ENCODE data around the gene GCH1. TPM values are rescaled to one million over a fixed set of nuclear protein-coding genes. Genes with fewer than 3 reads are reported as not detected.

GCH1 gene
- polyA plus RNA-seq, 1 donor from 2014 or later, result 4.9 TPM

DNA sequence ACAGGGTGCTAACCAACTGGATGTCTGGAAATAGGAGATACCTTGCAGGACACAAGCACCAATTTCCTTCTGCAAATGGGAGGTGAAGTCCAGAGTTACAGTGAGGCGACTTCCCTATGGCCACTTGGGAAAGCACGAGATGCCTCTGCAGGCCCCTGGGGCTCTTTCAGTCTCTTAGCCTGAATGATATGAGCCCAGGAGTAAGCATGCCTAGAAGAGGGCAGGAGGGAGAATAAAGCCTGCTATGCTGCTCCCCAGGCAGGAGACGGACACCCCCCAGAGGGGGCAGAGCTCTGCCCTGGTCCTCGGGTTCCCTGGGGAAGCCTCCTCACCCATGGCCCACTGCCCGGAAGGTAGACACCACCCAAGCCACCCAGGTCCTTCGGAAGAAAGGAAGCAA, 105.1 kb downstream of the GCH1 start:
- H3K9me2 ChIP-seq (ENCODE audit: insufficient read depth, low read length), result no peaks in the 10 kb centered on the region
- H3K4me3 ChIP-seq (ENCODE audit: low read length), result no peak overlapping the region
- H3K27me3 ChIP-seq (ENCODE audit: insufficient read depth, low read depth, low read length), result no peaks in the 10 kb centered on the region
- no peak overlapping the region for H3K4me2 ChIP-seq (ENCODE audit: low read length)
- H3K9ac ChIP-seq (ENCODE audit: low read length), result no peak overlapping the region
- peaks cover 5% of the 10 kb centered on the region for H3K9me3 ChIP-seq (ENCODE audit: low read length)
- no peaks in the 10 kb centered on the region for H3F3A ChIP-seq (ENCODE audit: insufficient read depth, low read length, poor library complexity, severe bottlenecking)
- H4K20me1 ChIP-seq (ENCODE audit: insufficient read depth), result no peaks in the 10 kb centered on the region
- no peak overlapping the region for H2AFZ ChIP-seq (ENCODE audit: low read depth, low read length)
- H3K79me2 ChIP-seq (replicated peaks; ENCODE audit: insufficient read depth, low read length), result no peaks in the 10 kb centered on the region
- no peak overlapping the region for H3K27ac ChIP-seq (ENCODE audit: low read length)
- no peaks in the 10 kb centered on the region for H3K36me3 ChIP-seq (ENCODE audit: insufficient read depth, low read length)
- no peak for TF ChIP-seq TAF1 (IDR thresholded peaks at IDR 0.05; ENCODE audit: low read depth)

DNA sequence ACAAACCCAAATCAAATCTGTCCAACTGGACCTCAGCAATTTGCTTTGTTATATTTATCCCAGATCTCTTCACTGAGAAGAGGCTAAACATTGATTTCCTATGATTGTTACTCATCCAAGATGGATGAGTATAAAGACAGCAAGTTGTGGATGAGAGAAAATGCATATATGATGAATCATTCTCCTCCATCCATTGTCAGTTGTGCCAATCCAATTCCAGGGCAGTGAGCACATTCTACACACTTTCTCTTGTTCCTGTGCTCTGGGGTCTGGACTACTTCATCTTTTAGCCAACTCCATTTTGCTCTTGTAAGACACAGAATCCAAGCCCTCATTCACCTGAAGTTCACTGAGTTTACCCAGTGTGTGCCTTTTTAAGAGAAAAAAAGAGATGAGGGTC, 105.7 kb downstream of the GCH1 start:
- no peak for TF ChIP-seq RAD21 (conservative IDR thresholded peaks at IDR 0.05)
- Histone ChIP-seq H3K36me3 (ENCODE audit: insufficient read depth, low read length) (no peaks in the 10 kb centered on the region), H3K9me2 (ENCODE audit: insufficient read depth, low read length) (no peaks in the 10 kb centered on the region), H2AFZ (ENCODE audit: low read depth, low read length) (no peak overlapping the region), H3F3A (ENCODE audit: insufficient read depth, low read length, poor library complexity, severe bottlenecking) (no peaks in the 10 kb centered on the region), H3K27ac (ENCODE audit: low read length) (no peak overlapping the region), H3K27me3 (ENCODE audit: insufficient read depth, low read depth, low read length) (no peaks in the 10 kb centered on the region), H4K20me1 (ENCODE audit: insufficient read depth) (no peaks in the 10 kb centered on the region), H3K4me3 (ENCODE audit: low read length) (no peak overlapping the region), H3K9me3 (ENCODE audit: low read length) (peaks cover 5% of the 10 kb centered on the region), H3K4me2 (ENCODE audit: low read length) (no peak overlapping the region), H3K9ac (ENCODE audit: low read length) (no peak overlapping the region), H3K79me2 (replicated peaks; ENCODE audit: insufficient read depth, low read length) (no peaks in the 10 kb centered on the region)

DNA sequence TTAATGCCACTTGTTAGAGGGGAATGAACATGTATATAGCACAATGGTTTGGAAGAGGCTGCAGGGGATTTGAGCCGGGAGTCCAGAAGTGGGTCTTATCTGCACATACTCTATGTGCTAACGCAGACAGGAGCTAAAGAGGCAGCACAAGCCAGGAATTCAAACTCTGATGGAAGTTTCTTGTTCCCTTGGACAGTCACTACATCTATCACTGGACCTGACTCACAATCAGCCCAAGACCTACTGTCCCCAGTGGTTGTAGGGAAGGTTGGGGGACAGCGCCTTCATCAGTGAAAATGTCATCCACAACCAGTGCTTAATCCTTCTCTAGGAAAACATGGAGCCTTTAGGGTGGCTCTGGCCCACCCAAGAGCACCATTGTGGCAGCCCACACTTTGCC, 107.8 kb downstream of the GCH1 start:
- Histone ChIP-seq H3K36me3 (ENCODE audit: insufficient read depth, low read length) (no peaks in the 10 kb centered on the region), H3K9me2 (ENCODE audit: insufficient read depth, low read length) (no peaks in the 10 kb centered on the region), H3K9me3 (ENCODE audit: low read length) (peaks cover 5% of the 10 kb centered on the region), H3K27me3 (ENCODE audit: insufficient read depth, low read depth, low read length) (no peaks in the 10 kb centered on the region), H2AFZ (ENCODE audit: low read depth, low read length) (no peak overlapping the region), H3K9ac (ENCODE audit: low read length) (no peak overlapping the region), H3K27ac (ENCODE audit: low read length) (no peak overlapping the region), H3K4me3 (ENCODE audit: low read length) (no peak overlapping the region), H3K79me2 (replicated peaks; ENCODE audit: insufficient read depth, low read length) (no peaks in the 10 kb centered on the region), H3F3A (ENCODE audit: insufficient read depth, low read length, poor library complexity, severe bottlenecking) (no peaks in the 10 kb centered on the region), H4K20me1 (ENCODE audit: insufficient read depth) (no peaks in the 10 kb centered on the region), H3K4me2 (ENCODE audit: low read length) (no peak overlapping the region)
- no peak for TF ChIP-seq TAF1 (IDR thresholded peaks at IDR 0.05; ENCODE audit: low read depth)
- no peak for TF ChIP-seq SMC3 (conservative IDR thresholded peaks at IDR 0.05; ENCODE audit: poor library complexity)
- TF ChIP-seq POLR2AphosphoS5 (IDR thresholded peaks at IDR 0.05), result no peak
- no peak for TF ChIP-seq RAD21 (conservative IDR thresholded peaks at IDR 0.05)
- TF ChIP-seq EP300 (conservative IDR thresholded peaks at IDR 0.05; ENCODE audit: poor library complexity, severe bottlenecking), result no peak
- TF ChIP-seq, protein P1, sequence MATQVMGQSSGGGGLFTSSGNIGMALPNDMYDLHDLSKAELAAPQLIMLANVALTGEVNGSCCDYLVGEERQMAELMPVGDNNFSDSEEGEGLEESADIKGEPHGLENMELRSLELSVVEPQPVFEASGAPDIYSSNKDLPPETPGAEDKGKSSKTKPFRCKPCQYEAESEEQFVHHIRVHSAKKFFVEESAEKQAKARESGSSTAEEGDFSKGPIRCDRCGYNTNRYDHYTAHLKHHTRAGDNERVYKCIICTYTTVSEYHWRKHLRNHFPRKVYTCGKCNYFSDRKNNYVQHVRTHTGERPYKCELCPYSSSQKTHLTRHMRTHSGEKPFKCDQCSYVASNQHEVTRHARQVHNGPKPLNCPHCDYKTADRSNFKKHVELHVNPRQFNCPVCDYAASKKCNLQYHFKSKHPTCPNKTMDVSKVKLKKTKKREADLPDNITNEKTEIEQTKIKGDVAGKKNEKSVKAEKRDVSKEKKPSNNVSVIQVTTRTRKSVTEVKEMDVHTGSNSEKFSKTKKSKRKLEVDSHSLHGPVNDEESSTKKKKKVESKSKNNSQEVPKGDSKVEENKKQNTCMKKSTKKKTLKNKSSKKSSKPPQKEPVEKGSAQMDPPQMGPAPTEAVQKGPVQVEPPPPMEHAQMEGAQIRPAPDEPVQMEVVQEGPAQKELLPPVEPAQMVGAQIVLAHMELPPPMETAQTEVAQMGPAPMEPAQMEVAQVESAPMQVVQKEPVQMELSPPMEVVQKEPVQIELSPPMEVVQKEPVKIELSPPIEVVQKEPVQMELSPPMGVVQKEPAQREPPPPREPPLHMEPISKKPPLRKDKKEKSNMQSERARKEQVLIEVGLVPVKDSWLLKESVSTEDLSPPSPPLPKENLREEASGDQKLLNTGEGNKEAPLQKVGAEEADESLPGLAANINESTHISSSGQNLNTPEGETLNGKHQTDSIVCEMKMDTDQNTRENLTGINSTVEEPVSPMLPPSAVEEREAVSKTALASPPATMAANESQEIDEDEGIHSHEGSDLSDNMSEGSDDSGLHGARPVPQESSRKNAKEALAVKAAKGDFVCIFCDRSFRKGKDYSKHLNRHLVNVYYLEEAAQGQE (IDR thresholded peaks at IDR 0.05; ENCODE audit: borderline replicate concordance), result no peak
- TF ChIP-seq MXI1 (conservative IDR thresholded peaks at IDR 0.05; ENCODE audit: poor library complexity, severe bottlenecking), result no peak
- TF ChIP-seq EZH2 (IDR thresholded peaks at IDR 0.05; ENCODE audit: borderline replicate concordance, insufficient read depth, low read length, poor library complexity, severe bottlenecking), result no peak
- TF ChIP-seq, protein P2, sequence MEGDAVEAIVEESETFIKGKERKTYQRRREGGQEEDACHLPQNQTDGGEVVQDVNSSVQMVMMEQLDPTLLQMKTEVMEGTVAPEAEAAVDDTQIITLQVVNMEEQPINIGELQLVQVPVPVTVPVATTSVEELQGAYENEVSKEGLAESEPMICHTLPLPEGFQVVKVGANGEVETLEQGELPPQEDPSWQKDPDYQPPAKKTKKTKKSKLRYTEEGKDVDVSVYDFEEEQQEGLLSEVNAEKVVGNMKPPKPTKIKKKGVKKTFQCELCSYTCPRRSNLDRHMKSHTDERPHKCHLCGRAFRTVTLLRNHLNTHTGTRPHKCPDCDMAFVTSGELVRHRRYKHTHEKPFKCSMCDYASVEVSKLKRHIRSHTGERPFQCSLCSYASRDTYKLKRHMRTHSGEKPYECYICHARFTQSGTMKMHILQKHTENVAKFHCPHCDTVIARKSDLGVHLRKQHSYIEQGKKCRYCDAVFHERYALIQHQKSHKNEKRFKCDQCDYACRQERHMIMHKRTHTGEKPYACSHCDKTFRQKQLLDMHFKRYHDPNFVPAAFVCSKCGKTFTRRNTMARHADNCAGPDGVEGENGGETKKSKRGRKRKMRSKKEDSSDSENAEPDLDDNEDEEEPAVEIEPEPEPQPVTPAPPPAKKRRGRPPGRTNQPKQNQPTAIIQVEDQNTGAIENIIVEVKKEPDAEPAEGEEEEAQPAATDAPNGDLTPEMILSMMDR (IDR thresholded peaks at IDR 0.05; ENCODE audit: poor library complexity, severe bottlenecking), result no peak

All from neural cell (in vitro differentiated cells).